Keratinocyte (primary cell): ENCODE results near the gene PHRF1.

Experiments used
- CTCF ChIP-seq, 3 experiments: IDR thresholded peaks in 1 of 3; conservative IDR thresholded peaks in 1 of 3; optimal IDR thresholded peaks in 1 of 3; 2 replicates in 2 of 3; 3 replicates in 1 of 3; pipeline versions ENCODE3 to v1.5.1; 2011; ENCODE audit warnings: low read length in 3 of 3, mild to moderate bottlenecking in 3 of 3, moderate library complexity in 2 of 3, control low read depth in 1 of 3, inconsistent platforms in 1 of 3; ENCODE audit not compliant: insufficient read depth in 2 of 3; ENCODE audit errors: extremely low read depth in 1 of 3
- EZH2 ChIP-seq: IDR thresholded peaks from one replicate; pipeline ENCODE4 v1.6.1; 2012; ENCODE audit warnings: inconsistent platforms, mild to moderate bottlenecking, low read length, moderate library complexity

GRCh38 chr11:638631-639331 is 62.5 kb downstream of the PHRF1 start:
- TF ChIP-seq CTCF (optimal IDR thresholded peaks at IDR 0.05 in 1 of 3, IDR thresholded peaks at IDR 0.05 in 1 of 3, conservative IDR thresholded peaks at IDR 0.05 in 1 of 3; ENCODE audit: extremely low read depth in 1 of 3, insufficient read depth in 2 of 3, low read length in 3 of 3) (no peak), EZH2 (no peak)
